NCI-H524 treated with DMSO at 0.1 percent for 48 hours (cell line): ENCODE data around the gene VDAC1.
"Not testable (repeated sequence)": the region's sequence is repeated elsewhere in the genome, so short reads cannot be mapped to it uniquely, and the experiment has no call there.

Experiments
- DNase-seq: peaks from one replicate; lab custom pipeline; 2025; lab: John Stamatoyannopoulos, UW

VDAC1 gene

DNA sequence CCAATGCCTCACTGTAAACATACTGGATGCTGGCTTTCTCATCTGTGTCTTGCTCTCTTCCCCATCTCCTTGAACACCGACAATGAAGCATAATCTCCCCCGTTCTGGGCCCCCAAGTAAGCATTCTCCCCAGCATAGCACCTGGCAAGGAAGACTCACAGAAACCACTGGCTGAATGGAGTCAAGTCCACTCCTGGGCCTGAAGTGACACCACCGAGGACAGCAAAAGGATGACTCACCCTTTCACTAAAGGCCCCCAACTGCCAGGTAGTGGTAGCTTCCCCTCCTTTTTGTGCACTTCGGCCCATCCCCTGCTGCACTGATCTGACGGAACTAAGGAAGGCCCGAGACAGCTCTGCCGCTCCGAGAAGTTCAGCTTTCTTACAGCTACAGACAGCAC, 9.4 kb downstream of the VDAC1 start:
- DNase-seq: no peak

DNA sequence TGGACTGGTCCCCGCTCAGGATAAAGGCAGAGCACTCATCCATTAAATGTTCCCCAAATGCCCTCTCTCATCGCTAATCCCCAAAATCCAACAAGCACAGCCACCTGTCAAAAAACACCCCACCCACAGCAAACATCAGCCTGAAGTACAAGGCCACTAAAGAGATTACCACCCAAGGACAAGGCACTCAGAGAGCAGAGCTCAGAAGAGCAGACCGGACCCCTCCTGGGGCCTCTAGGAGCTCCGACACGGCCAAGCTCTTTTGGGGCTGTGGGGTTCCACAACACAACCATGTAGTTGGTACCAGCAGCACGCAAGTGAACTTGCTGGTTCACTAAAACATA, 9.8 kb downstream of the VDAC1 start:
- DNase-seq: peak; percentile 88

DNA sequence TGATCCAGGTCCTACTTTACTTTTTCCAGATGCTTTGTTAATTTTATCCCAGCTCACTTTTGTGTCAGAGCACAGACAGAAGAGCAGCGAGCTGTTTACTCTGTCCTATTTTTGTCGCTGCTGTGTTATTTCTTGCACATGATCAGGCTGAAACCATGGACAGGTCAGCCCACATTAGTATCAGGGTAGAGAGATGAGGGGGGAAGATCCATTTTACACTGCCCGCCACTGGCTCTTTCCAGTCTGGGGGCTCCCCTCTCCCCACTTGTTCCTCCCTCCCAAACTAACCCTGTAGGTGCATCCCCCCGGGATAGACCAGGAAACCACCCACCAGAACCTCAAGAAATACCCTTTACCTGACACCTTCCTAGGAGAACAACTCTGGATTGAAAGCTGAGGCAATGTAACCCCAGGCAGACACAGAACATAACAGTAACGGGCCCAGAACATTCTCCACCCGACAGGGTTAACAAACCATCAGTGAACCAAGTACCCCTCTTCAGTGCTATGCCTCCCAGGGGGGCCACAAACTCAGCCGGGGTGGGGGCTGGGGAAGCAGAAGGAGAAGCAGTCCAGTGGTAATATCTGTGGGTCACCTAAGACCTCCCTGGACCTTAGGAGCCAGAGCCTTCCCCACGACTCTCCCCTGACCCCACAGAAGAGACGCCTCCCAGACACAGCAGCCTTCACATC, 10.3 kb downstream of the VDAC1 start:
- DNase-seq: no peak

DNA sequence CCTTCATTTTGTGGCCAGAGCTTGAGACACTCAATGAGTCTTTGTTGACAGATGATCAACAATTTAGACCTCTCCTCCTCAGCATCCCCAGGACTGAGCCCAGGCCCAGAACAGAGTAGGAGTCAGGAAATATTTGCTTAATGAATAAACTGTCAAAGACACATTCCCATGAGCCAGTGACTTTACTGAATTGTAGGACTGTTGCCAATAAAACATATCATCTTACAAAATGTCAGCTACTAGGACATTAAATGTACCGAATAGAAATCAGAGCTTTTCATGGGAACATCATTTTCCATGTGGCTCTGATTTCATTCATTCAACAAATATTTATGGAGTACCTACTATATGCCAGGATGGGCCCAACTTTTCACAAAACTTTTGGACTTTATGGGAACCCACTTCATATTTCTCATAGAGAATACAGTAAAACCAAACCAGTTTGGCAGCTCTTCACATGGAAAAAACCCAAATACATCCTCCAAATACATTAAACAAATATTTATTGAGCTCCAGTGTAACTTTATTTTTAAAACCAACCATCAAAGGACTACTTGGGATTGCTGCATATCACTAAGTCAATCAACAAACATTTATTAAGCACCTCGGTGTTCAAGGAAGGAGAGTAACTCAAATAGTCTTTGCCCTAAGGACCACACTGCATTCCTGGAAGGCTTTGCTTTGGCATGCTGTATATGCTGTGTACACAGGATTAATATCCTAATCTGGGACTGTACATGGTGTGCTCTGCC, 11.4 kb downstream of the VDAC1 start:
- no peak for DNase-seq

DNA sequence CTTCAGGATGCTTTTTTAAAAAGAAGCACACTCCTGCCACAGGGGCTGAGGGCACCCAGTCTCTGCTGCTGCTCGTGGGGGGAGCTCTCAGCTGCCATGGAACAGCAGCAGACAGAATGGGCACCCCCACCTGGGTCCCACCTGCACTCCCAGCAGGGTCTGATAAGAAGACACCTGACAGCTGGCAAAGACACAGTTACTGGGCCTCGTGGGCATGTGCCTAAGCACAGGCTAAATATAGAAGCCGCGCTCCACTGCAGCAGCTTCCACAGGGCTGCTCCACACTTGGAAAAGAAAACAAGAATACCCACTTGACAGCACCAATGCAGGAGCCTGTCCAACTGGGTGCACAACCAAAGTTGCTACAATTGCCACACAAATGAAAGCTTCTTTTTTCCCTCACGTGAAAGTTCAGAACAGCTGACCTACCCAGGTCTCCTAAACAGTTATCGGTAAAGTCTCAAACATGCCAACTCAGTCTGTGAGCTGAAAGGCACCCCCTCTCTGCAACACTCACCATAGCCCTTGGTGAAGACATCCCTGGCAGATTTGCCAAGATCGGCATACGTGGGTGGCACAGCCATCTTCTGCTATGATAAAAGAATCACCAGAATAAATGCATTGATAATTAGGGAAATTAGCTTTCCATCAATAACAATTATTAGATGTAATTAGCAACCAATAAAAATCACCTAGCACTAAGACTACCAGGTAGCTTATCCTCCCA, 12.2 kb downstream of the VDAC1 start:
- DNase-seq: no peak

DNA sequence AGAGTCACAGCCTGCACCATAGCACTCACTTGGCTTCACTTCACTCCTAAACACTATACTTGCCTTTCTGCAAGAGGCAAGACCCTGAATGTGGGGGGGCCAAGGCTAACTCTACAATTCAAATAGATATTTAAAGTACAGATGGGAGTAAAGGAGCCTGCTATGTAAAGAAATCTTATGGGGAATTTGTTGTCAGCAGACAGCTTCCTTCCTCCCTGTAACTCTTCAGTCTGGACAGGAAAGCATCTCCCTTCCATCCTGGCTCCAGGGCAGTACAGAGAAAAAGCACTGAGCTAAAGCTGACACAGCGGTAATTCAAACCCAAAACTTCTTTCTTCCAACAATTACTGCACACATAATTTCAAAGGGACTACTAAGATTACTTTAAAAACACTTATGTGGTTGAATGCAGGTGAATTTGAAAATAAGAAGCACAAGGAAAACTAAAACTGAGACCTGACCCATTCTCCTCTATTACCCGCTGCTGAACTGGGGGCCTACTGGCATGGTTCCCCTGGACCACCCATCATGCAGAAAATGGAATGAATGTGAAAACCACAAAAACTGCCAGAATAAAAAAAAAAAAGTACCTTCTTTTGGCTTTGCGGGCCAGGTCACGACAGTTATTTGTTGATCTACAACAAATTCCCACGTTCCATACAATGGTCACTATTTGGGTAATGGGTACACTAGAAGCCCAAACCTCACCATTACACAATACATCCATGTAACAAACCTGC, 13.4 kb downstream of the VDAC1 start:
- no peak for DNase-seq

DNA sequence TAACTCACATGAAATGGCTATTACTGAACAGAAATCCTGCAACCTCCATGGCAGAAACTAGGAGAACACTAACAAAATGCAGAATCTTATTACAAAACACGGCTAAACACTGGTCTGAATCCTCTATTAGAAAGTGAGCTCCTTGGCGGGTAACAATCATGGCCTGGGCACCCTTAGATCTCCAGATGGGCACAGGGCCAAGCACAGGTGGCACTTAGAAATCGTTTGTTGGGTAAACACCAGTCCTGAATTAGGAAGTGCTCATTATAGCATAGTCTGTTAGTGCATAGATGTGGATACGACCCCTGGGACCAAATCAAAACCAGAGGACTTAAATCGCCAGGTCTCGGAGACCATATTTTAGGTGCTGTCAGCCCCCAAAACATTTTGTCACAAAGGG, 14.4 kb downstream of the VDAC1 start:
- DNase-seq: no peak

DNA sequence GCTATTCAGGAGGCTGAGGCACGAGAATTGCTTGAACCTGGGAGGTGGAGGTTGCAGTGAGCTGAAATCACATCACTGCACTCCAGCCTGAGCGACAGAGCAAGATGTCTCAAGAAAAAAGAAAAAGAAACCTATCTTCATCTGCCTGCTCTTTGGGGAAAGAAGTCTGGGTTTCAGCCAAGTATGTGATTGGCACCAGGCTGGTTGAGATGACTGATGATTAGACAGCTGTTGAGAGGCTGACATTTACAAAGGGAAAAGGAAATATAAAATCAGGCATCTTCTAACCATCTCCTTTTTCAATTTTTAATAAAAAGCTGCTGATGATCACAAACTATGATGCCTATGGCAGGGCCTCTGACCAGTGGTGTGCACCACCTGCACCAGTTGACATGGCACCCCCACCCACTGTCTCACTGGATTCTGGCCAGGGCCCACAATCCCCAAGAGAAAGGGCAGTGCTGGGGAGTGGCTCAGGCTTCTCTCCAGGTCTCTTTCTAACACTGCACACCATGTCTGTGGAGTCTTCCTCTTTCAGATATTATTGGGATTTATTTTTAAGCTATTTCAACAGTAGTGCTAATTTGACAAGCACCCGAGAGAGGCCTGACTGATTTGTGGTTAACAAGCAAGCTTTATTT, 19.1 kb downstream of the VDAC1 start:
- no peak for DNase-seq

DNA sequence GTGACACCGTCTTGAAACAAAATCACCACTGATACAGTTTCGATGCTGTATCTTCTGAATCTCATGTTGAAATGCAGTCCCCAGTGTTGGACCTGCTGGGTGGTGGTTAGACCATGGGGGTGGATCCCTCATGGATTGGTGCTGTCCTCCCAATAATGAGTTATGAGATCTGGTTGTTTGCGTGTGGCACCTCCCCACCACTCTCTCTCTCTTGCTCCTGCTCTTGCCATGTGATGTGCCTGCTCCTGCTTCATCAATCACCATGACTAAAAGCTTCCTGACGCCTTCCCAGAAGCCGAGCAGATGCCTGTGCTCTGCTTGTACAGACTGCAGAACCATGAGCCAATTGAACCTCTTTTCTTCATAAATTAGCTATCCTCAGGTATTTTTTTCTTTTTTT, 21.1 kb downstream of the VDAC1 start:
- no peak for DNase-seq

DNA sequence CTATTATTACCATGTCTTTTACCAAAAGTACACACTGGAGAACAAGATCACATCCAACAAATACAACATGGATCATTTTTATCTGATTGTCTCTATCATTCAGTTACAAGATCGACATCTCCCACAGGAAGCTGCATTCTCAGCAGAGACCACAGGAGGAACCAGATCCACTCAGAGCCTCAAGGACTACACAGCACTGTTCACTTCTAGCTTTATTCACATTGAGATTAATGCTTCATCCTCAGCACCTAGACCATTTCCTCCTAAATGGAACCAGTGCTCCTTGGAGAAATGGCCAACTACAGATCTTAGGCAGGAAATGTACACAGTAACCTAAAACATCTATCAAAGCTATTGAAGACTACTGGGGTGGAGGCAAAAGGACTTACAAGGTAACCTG, 23.1 kb downstream of the VDAC1 start:
- no peak for DNase-seq

DNA sequence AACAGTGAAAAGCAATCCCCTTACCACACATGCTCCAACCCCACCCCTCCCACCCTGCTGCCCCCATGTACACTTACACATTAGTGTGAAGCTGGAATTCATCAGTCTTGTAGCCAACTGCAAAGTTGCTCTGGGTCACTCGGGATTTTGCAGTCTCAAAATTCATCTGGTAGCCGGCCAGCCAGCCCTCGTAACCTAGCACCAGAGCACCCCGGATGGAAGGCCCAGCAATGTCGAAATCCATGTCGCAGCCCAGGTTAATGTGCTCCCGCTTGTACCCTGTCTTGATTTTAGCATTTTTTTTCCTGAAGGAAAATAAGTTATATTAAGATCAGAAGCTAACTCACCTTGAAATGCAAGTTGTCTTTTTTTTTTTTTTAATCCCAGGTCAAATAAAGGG, 24.1 kb downstream of the VDAC1 start:
- no peak for DNase-seq

DNA sequence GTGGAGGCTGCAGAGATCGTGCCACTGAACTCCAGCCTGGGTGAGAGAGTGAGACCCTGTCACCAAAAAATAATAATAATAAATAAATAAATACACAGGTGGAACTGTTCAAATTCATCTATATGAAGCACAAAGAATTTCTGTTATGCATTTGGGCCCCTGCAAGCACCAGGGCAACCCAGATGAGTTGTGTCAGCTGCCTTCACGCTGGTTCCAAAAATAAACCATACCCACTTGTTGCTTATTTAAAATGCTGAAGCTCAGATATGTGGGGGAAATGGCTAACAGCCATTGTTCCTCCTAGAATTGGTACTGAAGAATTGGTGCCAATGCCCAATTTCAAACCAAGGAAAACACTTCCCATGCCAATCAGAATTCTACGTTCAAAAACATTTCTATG, 25.8 kb downstream of the VDAC1 start:
- no peak for DNase-seq

DNA sequence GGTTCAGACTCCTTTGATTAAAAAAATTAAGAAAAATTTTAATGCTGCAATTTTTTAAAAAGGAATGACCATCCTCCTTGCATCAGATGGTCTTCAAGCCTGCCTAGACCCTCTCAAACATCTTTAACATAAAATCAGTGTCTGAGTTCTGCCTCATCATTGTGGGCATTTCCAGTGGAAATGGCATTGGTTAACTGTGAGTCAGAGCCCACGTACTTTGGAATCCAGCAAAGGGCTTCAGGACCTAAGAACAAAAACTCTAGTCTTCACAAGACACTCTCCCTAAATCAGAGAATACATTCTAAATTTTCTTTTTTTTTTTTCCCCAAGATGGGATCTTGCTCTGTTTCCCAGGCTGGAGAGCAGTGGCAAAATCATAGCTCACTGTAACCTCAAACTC, 26.9 kb downstream of the VDAC1 start:
- DNase-seq: no peak

DNA sequence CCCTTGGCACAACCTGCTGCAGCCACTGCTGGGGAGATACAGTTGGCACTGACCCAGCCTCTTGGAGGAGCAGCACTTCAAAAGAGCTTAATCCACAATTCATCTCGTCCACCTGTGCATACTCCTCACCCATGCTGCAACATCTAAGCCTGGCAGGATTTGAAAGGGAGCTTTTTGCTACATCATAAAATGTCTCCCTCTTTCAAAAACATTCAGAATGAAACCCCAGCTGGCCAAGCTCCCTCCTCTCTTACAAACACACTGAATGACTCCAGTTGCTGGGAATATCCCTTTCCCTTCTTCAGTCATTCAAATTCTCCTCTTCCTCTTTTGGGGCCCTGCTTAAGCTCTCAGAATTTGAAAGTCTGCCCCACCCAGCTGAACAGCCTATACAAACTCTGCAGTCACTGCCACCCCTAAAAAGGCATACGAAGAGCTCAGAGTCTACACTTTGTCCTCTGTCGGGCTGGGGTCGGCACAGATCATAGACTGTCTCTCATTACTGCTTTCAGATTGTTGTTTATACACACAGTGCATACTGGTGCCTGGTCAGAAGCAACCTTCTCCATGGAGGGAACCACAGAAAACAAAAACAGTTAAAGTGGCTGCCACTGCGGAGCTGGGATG, 27.5 kb downstream of the VDAC1 start:
- peak; percentile 92 for DNase-seq

DNA sequence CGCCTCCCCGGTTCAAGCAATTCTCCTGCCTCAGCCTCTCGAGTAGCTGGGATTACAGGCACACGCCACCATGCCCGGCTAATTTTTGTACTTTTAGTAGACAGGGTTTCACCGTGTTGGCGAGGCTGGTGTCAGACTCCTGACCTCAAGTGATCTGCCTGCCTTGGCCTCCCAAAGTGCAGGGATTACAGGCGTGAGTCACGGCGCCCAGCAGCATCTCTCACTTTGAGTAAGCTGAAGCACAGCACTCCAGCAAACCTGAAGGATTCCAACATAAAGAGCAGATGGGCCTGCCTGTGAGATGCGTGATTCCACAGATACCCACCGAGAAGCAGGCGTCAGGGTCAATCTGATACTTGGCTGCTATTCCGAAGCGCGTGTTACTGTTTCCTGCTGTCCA, 29.2 kb downstream of the VDAC1 start:
- not testable (repeated sequence) for DNase-seq

DNA sequence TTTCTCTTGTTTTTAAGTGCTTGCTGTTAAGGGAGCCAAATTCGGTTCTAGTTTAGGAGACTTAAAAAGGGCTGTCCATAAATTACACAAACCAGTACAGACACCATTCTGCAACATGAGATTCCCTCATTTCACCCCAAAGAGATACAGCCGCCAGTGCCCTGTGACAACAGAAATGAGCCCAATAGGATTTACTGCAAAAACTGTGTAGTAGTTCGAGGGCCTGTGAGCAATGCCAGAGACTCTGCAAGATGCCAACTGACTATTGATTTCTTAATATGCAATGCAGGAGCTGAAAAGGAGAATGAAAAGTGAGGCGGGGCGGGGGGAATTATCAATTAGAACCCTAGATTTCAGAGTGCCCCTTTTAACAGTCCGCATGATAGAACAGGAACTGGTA, 30.6 kb downstream of the VDAC1 start:
- no peak for DNase-seq

DNA sequence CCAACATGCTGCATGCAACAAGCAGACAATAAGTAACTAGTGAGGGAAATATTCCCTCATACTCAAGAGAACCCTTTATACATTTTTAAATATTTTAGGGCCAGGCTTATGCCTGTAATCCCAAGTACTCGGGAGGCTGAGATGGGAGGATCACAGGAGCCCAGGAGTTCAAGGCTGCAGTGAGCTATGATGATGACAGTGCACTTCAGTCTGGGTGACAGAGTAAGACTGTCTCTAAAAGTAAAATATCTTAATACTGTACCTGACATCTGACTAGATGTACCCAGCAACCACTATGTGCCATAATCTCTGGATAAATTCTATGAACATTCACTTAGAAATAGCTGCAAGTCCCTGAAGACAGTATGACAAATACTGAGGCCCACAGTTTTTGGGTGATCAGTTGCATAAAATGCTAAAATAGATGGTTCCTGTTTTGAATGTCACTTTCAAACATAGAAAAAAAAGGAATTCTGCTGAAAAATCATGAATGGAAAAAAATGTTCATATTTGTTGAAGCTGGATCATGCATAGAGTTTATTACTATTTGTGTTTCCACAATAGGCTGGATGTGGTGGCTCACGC, 34.4 kb downstream of the VDAC1 start:
- no peak for DNase-seq

DNA sequence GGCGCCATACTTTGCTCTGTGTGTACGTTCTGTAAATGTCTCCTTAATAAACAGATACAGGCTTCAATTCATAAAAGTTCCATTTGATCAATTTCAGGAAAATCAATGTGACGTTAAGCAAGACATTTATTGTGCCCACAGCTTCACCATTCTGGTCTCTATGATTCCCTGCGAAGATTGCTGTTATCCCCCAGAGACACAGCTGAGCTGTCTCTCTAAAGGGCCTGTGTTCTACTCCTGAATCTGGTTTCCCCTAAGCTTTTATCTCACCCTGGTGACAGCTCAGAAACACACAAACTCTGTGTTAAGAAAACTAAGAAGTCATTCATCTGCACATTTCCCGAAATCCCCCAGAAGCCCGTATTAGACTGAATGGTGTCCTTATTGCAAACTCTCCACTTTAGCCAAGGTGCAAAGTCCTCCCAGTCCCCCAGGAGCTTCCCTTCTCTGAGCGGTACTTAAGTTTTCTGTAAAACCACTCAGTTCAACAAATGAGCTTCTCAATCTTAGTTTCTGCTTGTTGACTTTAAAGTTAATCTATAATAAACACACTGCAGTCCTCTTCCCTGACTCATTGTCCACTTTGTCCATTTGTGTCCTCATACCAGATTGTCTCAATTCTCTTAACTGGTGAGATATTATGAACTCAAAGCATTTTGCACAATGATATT, 35.0 kb downstream of the VDAC1 start:
- no peak for DNase-seq

DNA sequence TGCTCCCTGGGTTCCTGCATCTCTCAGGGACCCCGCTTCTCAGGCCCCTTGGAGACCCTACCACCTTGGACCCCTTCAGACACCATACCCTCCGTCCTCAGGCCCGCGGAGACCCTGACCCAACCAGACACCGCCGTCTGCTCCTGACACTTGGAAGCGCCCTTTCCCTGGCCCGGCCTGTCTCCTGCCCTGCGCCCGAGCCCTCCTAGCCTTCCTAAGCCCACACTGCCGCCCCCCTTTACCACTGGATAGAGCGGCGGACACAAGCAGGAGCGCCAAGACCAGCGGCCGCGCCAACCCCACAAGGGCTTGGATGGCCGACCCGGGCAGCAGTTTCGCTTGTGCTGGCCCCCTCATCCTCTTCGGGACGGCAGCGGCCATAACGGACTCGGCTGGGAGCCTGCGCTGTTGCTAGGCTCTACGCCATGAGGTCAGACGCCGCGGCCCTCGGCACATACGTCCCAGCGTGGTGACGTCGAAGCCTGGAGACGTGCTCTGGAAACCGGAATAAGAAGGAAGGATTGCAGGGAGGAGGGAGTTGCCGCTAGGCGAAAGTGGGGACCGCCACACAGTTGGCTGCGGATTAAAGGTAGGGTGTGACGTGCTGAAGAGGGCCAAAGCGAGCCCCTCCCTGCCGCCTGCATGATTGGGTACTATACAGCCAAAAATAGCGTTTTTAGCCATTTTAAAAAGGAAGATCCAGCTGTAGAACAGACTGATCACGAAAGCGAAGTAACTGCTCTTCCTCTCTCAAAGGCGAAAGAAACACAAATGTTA, 36.4 kb downstream of the VDAC1 start, which contains the start of gene C5orf15:
TSS of gene C5orf15 (minus strand) at position 422 of the 777 bp plus-strand sequence. CDS start at position 381, 41 bp downstream.
- DNase-seq: peak; percentile 92
